GM18858 (cell line): ENCODE data around the gene DPH1.

ENCODE experiments used
- ATAC-seq: cut with Tn5 transposase; IDR thresholded peaks from one replicate; pipeline ENCODE4 v1.9.1; 2021; ENCODE audit not compliant: unreplicated experiment

Gene DPH1

DNA sequence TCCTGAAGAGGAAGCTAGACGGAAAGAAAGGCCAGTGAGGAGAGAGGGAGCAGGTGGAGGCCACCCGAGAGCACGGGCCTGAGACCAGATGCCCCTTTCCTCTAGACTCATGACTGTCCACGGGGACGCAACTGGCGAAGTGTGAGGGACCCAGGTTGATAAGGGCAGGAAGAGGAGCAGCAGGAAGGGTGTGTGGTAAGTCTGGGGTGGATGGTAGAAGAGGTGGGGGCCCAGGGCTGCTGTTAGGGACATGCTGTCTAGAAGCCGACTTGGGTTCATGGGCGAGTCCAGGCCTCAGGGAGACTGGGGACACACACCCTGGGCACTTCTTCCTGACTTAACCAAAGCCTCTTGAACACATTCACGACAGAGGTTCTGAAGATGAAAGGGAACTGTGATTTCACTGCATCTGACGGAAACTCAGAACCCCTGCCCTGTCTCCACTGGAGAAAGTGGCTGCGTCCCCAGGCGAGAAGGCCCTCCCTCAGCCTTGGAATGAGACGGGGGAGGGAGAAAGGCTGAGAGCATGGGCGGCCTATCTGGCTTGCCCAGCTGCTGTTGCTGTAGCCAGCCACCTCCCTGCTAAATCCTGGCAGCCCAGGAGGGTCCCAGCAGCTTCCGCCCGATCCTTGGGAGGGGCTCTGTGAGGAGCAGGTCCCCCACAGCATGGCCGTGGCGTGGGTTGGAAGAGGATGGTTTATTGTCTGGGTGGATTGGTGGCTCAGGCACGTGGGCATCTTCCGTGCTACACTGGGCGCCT, 30.9 kb downstream of the DPH1 start:
- ATAC-seq, result no peak

DNA sequence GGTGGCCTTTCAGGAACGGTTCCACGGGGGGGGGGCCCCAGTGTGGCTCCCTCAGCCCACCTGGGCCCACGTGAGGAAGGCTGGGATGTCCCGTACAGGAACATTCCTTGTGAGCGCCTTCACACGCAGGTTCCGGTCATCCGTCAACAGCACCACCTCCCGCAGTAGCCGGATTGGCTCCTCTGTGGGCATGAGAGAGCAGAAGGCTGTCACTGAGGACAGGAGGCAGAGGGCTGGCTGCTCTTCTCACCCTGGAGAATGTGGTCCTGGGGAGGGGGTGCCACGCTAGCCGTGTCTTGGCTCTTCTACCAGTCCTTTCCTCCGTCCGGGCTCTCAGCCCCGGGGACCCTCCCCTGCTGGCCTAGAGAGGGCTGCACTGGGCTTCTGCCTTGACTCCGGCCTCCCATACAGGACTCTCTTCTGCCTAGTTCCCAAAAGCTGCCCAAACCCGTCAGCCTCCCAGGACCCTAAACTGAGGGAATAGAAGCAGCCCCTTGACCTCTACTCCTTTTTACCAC, 31.5 kb downstream of the DPH1 start:
- ATAC-seq, result no peak

DNA sequence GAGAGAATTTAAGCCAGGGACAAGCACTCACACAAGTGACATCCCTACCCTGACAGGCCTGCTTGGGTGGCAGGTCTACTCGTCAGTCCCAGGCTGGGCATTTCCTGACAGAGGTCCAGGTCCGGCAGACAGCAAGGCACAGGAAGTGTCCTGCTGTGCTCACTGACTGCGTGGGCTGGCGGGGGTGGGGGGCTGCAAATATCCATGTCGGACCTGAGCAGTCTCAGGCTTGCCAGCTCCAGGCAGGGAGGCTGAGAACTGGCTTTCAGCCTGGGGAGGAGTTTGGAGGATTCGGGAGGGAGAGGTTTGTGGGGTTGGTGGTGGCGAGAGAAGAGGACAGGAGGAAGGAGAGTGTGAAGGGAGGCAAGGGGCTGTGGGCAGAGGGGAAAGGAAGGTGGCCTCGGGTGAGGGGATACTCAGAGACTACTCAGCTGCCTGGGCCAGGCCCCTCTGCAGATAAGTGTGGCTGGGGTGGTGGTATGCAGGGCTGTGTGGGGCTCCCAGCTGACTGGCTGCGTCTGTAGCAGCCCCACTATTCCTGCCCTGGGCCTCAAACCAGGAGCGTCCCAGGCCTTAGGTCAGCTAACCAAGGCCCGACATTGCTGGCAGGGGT, 32.7 kb downstream of the DPH1 start:
- ATAC-seq, result no peak

DNA sequence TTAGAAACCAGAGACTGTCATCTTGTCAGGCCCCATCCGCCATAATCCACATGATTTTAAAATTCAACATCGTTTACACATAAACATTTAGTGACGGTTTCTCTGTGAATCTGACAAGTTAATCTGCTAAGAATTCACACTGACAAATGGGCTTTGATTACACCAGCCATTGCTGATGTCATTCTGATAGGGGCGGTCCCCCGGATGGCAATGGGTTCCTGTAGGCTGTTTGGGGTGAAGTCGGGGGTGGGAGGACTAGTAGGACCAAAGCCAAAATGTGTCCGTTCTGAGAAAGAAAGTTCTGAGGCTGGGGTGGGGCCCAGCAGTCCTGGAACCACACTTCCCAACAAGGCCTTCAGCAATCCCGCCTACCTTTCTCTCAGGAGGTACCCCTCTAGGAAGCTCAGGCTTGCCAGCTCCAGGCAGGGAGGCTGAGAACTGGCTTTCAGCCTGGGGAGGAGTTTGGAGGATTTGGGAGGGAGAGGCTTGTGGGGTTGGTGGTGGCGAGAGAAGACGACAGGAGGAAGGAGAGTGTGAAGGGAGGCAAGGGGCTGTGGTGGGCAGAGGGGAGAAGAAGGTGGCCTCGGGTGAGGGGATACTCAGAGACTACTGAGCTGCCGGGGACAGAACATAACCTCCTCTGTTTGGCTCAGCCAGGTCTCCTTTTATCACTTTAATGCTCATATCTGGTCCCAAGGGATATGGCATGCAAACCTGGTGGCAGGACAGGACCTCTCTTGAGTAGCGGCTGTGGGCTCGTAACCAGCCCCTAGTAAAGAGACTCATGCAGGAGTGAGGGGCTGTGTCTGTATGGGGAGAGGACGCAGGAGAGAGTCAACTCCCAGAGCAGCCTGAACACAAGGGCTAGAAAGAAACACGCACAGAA, 33.6 kb downstream of the DPH1 start:
- no peak for ATAC-seq

DNA sequence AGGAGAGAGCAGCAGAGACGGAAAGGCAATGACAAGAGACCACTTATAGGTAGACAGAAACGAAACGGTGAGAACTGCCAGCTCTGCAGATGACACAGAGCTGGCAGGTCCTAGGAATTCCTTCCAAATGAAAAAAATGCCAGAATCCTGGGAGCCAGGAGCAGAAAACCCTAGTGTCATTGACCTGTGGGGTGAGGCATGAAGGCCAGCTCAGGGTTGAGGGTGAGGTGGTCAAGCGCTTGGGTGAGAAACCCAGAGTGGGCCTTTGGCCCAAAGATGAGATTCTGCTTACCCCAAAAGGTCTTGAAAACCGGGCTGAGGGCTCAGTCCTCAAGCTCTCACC, 34.2 kb downstream of the DPH1 start:
- no peak for ATAC-seq

DNA sequence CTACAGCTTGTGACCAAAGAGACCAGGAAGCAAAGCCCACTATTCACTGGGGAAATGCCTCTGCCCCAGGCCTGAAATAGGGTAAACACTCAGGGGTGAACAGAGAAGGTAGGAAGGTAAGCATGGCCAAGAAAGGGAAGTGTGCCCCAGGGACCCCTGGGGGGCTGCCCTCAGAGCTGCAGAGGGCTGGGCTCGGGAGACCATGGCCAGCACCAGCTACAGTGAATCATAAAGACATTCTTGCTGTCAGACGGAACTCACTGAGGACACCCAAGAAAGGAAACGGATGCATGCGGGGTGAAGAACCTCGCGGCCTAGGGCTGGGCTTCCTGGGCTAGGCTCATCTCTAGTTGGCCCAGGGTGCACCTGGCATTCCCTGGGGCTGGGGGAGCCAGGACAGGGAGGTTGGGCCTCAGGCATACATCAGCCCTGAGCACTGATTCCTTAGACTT, 34.6 kb downstream of the DPH1 start:
- no peak for ATAC-seq

DNA sequence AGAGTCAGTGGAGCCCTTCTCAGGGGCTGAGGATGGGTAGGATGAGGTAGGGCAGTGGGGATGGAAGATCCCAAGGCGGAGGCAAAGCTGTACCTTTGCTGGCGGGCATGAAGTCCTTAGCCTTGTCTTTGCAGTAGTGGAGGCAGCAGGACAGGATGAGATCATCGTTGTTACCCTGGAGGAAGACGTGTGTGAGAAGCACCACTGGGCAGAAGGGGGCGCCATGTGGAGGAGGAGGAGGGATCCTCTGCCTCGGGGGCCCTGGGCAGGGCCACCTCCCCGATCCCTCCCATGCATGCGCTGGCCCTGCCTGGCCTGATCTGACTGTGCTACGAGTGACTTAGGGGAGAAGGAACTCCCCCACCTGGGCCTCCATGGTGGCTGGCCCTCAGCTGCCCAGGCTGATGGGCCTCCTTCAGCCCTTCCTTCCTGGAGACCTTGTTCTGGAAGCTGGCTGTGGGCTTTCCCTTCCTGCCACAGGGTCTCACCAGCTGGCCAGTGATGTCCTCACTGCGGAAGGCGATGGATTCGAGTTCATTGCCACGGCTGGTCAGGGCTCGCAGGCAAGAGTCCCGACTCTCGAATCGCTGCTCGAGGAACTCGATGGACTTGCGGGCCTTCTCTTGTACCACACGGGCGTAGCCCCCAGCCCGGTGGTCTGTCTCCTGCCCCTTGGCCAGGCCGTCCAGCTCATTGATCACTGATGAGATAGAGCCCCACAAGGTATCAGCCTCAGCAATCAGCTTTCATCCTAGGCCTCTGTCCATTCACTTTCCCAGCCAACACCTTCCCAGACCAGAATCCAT, 35.2 kb downstream of the DPH1 start:
- ATAC-seq, result no peak

DNA sequence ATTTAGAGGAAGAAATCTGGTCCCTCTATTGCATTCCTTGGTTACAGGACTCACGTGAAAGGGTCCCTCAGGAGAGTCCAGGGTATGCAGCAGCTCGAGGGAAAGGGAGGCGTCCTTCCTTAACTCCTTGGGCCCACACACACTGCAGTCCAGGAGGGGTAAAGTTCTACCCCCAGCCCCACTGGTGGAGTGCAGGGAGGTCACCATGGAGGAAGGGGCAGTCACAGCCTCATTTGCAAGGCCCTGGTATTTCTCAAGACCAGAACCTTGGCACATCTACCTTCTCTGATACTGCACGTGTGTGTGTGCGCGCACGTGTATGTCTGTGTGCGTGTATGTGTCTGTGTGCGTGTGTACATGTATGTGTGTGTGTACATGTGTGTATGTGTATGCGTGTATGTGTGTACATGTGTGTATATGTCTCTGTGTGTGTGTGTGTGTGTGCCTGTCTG, 36.0 kb downstream of the DPH1 start:
- no peak for ATAC-seq

DNA sequence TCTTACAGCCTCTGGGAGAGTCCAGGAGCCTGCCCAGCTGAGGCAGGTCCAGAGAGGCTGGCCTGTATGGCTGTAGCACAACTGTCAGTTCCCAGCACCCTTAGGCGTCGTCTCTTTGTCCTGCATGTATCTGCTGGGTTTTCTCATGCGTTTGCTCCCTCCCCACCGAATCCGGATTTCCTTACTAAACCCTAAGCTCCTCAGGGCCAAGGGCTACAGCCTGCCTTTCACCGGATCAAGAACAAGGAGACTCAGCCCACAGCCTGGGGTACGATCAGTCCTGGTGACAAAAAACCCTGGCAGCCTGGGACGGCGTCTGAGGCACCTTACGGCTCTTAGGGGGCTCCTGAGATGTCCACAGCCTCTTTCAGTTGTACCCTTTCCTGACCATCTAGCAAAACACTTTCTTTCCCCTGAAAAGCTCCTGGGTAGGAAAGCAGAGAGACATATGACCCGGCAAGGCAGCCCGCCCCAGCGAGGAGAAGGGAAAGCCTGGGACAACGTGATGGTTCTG, 37.2 kb downstream of the DPH1 start:
- ATAC-seq, result no peak

DNA sequence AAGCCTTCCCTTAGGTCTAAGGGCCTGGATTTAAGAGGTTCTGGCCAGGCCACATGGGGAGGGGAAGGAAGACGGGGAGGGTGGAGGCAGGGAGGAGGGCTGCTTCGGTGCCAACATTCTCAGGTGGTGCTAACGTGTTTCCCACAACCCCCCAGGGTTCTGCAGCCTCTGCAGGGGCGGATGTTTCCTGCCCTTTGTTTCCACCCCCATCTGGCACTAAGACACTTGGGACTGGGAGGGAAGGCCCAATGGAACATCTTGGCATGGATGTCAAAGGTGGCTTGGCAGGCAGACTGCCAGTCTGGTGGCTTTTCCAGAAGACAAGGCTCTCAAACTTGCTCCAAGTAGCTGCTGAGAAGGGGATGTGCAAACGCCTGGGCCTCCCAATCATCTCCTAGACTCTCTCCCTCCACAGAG, 37.7 kb downstream of the DPH1 start:
- no peak for ATAC-seq

DNA sequence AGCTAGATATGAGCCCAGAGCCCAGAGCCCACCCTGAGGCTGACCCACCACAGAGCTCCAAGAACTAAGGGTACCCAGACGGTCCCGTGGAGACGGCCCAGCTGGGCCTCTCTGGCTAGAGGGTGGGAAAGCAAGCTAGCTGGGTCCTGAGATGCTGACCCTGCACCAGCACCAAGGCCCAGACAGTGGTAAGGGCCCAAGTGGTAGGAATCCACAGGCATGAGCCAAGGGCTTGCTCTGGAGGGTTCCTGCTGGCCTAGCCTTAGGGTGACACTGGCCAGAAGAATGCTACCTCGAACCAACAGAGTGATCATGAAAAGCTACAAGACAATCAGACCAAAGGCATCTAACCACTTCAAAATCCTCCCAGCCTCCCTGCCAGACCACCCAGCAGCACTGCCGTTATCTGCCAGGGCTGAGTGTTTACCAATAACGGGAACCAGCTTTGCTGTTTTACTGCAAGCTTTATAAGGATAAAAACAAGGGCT, 38.1 kb downstream of the DPH1 start:
- no peak for ATAC-seq

DNA sequence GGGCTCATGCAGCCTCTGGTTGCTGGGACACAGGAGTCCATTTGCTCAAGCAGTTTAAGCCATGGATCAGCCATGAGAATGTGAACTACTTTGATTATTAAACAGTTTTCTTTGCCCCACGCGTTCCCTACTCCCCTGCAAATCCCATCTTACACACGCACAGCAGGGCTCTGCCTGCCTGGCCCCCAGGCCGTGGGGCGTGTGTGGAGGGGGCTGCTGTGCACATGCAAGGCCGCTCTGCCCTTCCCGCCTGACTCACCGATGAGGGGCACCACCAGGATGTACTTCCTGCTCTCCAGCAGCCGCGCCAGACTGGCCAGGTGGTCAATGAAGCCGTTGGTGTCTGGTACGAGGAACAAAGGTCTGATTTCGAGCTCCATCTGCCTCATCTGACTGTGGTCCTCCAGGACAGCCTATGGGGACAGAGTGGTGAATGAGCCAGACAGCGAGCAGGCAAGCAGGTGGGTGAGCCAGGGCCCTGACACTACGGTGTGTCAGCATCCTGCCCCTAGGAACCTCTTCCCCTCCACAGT, 38.6 kb downstream of the DPH1 start:
- no peak for ATAC-seq

DNA sequence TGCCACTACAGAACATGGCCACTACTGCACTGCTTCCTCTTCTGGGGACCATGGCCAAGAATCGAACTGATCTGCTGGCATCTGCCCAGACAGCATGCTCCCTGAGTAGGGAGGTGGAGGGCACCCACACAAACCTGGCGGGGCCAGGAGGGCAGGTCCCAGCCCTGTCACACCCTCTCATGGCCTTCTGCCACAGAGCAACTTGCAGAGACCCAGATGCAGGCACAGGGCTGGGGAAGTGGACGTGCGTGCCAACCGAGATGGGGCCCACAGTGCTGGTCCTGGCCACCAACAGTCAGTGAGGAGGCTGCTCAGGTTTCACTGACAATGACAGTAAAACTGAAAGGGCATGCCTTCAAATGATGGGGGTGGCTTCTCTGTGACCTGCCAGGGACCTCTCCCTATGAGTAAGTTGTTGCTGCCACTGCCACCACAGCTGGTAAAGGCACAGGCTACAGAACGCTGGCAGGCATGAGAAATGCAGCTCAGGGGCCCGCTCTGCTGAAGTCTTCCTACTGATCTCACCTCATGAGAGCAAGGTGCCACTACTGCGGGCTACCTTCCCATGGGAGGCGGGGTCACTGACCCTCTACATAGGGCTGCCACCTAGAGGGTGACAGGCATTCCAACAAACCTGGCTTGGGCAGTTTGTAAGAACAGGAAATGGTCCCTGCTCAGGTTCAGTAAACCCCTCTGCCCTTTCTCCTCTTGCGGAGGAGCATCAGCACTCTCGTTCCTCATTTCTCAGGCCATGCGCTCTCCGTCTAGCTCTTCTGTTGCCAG, 40.5 kb downstream of the DPH1 start:
- ATAC-seq, result peak; percentile 65

DNA sequence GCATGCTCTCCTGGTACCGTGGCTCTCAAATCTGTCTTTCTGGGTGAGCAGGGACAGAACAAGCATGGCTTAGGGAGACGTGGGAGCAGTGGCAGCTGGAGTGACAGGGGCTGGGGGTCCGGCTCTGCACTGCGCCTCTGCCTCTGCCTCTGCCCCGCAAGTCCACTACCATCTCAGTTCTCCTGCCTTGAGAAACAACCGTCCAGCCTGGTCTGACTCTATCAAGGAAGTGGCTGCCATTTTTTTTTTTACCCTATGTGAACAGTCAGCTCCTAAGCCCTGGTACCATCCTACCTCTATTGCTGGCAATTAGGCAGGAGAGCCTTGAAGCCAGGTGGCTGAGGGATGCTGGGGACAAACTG, 41.1 kb downstream of the DPH1 start:
- no peak for ATAC-seq

DNA sequence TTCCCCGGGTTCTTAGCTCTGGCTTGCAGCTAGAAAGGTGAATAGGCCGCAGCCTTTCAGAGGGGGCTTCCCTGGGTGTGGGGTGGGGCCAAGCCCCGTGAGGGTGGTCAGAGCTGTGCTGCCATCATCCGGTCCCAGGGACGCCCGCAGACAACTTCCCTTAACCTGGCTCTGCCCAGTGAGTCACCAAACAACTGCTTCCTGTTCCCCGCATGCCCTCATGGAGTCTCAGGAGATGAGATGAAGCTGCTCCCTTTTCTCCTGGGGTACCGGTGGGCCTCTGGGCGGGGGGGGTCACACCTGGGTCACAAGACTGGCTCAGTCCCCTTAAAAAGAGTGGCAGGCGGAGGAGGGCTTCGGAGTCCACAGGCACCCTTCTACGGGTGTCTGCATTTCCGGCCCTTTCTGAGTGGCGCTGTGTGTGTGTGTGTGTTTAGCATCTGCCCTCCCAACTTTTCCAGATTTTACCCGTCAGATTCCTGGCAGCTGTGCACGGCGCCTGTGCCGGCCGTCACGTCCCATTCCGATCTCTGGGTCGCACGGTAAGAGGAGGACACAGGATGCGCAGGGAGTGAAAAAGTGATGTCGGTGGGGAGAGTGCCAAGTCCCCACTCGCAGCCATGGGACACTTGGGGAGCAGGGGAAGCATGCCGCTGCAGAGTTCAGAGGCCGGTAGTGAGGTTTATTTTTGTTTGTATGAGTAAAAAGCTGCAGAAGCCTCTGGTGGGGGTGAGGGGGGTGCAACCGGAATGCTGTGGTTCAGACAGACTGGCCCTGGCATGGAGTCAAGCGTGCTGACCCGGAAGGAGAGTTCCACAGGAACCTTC, 41.7 kb downstream of the DPH1 start:
- ATAC-seq, result no peak

DNA sequence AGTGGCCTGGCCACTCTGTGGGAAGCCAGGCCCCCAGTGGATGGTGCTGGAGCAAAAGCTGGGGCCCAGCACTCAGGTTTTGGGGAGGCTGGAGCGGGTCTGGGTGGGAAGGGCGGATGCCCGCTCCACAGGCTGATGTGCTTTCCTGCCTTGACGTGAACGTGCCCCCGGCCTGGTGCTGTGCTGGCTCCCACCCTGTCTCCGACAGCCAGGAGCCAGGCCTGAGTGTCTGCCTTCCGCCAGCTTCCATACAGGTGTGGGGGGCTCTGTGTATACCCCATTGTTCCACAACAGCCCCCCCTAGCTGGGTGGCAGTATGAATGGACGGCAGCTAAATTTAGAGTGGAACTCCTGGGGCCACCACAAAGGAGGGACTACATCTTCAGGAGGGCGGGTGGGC, 45.0 kb downstream of the DPH1 start:
- ATAC-seq, result no peak

DNA sequence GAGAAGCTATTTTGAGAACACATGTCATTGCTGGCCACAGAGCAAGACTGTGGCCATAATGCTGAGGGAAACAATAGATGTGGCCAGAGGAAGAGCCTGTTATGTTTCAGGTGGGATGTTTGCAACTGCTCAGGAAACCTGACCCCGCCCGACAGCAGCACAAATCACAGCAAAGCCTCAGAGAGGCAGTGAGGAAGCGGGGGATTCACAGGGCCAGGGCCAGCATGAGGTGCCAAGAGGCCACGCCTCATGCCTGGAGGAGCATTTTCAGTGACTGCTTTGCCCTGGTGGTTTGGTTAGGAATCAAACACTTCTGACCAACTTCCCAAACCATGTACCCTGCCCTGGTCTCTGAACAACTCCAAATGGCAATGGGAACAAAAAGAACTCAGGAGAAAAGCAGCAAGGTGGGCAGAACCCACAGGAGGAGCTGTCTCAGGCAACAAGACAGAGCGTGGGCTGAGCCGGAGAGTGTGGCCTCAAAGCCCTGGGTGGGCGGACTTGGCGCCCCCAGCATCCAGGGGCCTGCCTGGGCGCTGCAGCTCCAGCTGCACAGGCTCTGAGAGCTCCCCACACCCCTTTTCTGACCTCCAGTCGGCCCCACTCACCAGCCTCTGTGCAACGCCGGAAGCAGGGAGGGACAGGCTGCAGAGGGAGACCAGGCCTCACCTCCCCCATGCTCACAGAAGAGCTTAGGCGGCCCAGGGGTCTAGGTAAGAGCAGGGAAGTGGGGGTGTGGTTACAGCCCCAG, 45.6 kb downstream of the DPH1 start:
- no peak for ATAC-seq
